DLD1 (cell line): ENCODE results near the gene KLHL14.
"Not testable (repeated sequence)": the region's sequence is repeated elsewhere in the genome, so short reads cannot be mapped to it uniquely, and the experiment has no call there.

Source experiments
- in situ Hi-C: cut with HindIII; loops from 2 replicates; pipeline ENCODE4 v1.10.0; 2017; ENCODE audit warnings: low sequenced_read_pairs

KLHL14 gene

DNA sequence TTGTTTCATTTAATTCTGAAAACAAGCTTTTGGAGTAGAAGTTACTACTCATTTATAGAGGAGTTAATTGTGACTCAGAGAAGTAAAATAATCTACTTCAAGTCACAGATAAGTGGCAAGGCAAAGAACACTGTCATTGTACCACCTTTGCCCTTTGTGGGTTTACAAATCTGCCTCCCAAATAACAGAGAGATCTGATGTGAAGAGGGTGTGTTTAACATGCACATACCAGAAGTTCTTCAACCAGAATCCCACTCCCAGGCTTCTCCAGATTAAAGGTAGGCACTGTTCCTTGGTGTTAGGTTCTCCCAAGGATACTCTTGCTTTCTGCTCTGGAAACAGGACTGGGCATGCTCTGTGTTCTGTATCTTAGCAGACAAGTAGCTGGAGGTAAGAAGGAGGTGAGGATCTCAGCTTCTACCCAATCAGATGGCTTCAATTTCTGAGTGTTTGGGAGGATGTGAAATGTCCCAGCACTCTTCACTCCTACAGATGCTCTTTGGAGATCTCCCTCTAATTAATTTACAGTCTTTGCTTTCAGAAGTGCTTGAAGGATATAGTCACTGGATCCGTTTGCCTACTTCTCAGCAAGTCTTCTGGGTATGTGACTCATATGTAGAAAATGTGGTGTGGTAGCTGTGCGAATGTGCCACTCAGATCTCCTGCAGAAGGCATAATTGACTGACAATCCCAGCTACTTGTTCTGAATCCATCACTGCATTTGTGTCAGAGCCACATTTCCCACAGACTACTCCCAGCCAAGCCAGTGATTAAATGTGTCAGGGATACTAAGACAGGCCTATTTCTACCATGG, 111.1 kb downstream of the KLHL14 start:
- in situ Hi-C loops: no loop called here

DNA sequence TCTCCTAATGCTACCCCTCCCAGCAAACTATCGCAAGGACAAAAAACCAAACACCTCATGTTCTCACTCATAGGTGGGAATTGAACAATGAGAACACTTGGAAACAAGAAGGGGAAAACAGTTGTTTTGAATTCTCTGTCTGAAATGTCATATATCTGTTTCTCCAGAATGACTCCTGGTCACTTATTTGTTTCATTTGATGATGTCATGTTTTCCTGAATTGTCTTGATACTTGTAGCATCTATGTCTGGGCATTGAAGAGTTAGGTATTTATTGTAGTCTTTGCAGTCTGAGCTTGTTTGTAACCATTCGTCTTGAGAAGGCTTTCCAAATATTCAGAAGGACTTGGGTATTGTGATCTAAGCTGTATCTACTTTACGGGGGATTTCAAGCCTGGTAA, 118.3 kb downstream of the KLHL14 start:
- in situ Hi-C loops: not testable (repeated sequence)

- in situ Hi-C loops: not testable (repeated sequence)
Observed at GRCh38 chr18:32637659-32638058, 135.2 kb downstream of the KLHL14 start.

DNA sequence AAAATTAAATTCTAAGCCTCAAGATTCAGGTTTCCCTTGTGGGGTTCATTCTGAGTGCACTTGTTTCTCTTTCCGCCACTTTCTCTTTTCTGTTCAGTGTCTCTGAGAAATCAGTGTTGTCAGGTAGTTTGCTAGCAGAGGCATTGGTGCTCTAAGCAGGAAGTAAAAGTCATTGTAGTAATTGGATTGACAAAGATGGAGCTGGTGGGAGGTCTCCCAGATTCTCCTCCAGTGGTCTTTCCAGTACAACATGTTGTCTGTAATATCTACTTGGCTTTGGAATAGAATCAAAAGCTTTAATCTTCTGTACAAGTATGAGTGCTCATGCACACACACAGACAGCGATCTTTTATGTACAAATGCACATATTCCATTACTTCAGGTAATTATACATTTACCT, 135.6 kb downstream of the KLHL14 start:
- in situ Hi-C loops: no loop called here

GRCh38 chr18:32634876-32635431, 137.9 kb downstream of the KLHL14 start:
- in situ Hi-C loops: no loop called here

- in situ Hi-C loops: no loop called here
Observed at GRCh38 chr18:32629981-32630700, 142.7 kb downstream of the KLHL14 start.

DNA sequence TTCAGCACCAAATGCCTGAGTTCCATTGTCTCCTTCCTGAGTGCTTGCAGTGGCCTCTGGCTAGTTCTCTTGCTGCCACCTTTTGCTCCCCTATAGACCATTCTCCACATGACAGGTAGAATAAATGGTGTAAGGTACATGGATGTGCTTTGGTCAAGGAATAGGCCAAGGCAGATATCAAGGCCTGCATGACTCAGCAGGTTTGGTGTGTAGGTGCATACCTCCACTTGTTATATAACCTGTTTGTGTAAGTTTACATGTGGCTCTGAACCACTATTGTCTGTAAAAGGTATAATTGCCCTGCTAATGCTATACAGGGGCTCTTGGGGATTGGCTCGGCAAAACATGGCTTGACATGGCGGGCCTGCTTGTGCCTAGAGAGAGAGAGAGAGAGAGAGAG, 143.5 kb downstream of the KLHL14 start:
- in situ Hi-C loops: no loop called here

- in situ Hi-C loops: no loop called here
Observed at GRCh38 chr18:32624182-32624723, 148.6 kb downstream of the KLHL14 start.

- in situ Hi-C loops: no loop called here
Observed at GRCh38 chr18:32623563-32623962, 149.3 kb downstream of the KLHL14 start.
